Measurements from ENCODE around the gene RAD51B.

- TF ChIP-seq TEAD3 (CRISPR knock-in tag; optimal IDR thresholded peaks at IDR 0.05; ENCODE audit: borderline replicate concordance) (no peak), SETDB1 (CRISPR knock-in tag; IDR thresholded peaks at IDR 0.05; ENCODE audit: borderline replicate concordance) (no peak), ZBTB10 (CRISPR knock-in tag; IDR thresholded peaks at IDR 0.05; ENCODE audit: borderline replicate concordance) (no peak), CEBPZ (IDR thresholded peaks at IDR 0.05; ENCODE audit: low read length) (no peak), HHEX (CRISPR knock-in tag; IDR thresholded peaks at IDR 0.05) (no peak), MEIS2 (CRISPR knock-in tag; IDR thresholded peaks at IDR 0.05) (no peak), EZH2 (conservative IDR thresholded peaks at IDR 0.05; ENCODE audit: low read depth, low read length) (no peak), POLR2AphosphoS2 (IDR thresholded peaks at IDR 0.05; ENCODE audit: low read depth, low read length) (no peak), ZNF737 (CRISPR knock-in tag; IDR thresholded peaks at IDR 0.05; ENCODE audit: borderline replicate concordance) (no peak), MAFK (conservative IDR thresholded peaks at IDR 0.05 in 1 of 2, IDR thresholded peaks at IDR 0.05 in 1 of 2; ENCODE audit: low read length in 2 of 2) (no peak), ZNF816 (CRISPR knock-in tag; IDR thresholded peaks at IDR 0.05; ENCODE audit: borderline replicate concordance) (no peak), ATF2 (CRISPR knock-in tag; IDR thresholded peaks at IDR 0.05) (no peak)
- TF ChIP-seq, protein P1, sequence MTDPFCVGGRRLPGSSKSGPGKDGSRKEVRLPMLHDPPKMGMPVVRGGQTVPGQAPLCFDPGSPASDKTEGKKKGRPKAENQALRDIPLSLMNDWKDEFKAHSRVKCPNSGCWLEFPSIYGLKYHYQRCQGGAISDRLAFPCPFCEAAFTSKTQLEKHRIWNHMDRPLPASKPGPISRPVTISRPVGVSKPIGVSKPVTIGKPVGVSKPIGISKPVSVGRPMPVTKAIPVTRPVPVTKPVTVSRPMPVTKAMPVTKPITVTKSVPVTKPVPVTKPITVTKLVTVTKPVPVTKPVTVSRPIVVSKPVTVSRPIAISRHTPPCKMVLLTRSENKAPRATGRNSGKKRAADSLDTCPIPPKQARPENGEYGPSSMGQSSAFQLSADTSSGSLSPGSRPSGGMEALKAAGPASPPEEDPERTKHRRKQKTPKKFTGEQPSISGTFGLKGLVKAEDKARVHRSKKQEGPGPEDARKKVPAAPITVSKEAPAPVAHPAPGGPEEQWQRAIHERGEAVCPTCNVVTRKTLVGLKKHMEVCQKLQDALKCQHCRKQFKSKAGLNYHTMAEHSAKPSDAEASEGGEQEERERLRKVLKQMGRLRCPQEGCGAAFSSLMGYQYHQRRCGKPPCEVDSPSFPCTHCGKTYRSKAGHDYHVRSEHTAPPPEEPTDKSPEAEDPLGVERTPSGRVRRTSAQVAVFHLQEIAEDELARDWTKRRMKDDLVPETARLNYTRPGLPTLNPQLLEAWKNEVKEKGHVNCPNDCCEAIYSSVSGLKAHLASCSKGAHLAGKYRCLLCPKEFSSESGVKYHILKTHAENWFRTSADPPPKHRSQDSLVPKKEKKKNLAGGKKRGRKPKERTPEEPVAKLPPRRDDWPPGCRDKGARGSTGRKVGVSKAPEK (CRISPR knock-in tag; IDR thresholded peaks at IDR 0.05; ENCODE audit: borderline replicate concordance), result no peak
These were observed 37.5 kb upstream of the RAD51B start for GRCh38 chr14:67782090-67782489.

Measured in HepG2 (cell line).